CD4-positive, alpha-beta memory T cell (primary cell): ENCODE measurements around the gene PIGU. TPM values are rescaled to one million over a fixed set of nuclear protein-coding genes. Genes with fewer than 3 reads are reported as not detected.
A peak's percentile ranks its signal among the peaks of the same experiment; 100 is the strongest.

Source experiments
- CTCF ChIA-PET: fragments of 350-600 bp; sonication (Branson Sonifier 250); formaldehyde crosslinking; loops from one replicate; lab custom pipeline; 2021; ENCODE audit warnings: inconsistent platforms; ENCODE audit not compliant: partially characterized antibody; lab: Charles Lee
- POLR2A ChIA-PET: fragments of 350-600 bp; sonication (Branson Sonifier 250); formaldehyde crosslinking; loops from one replicate; lab custom pipeline; 2021; ENCODE audit not compliant: partially characterized antibody; lab: Charles Lee
- DNase-seq, 5 donors: peaks; one replicate each; pipeline versions ENCODE4 v3.0.0 to v3.0.0-alpha.2; 2020 to 2022; ENCODE audit warnings: mixed read lengths in 1 of 5
- H3K27ac ChIP-seq: one replicate; pipeline ENCODE4 v1.7.0; 2013; ENCODE audit warnings: low read depth, low read length
- H3K27me3 ChIP-seq: 2 replicates; pipeline ENCODE4 v1.7.0; 2013; ENCODE audit warnings: mild to moderate bottlenecking, low read length, moderate library complexity; ENCODE audit not compliant: insufficient read depth
- H3K36me3 ChIP-seq: 2 replicates; pipeline ENCODE4 v1.7.0; 2013; ENCODE audit warnings: mild to moderate bottlenecking, low read length, moderate library complexity; ENCODE audit not compliant: insufficient read depth
- H3K4me1 ChIP-seq: 2 replicates; pipeline ENCODE4 v1.7.0; 2013; ENCODE audit warnings: mild to moderate bottlenecking, low read length, moderate library complexity; ENCODE audit not compliant: insufficient read depth
- H3K4me3 ChIP-seq, 2 donors: one replicate each; pipeline ENCODE4 v1.7.0; 2013; ENCODE audit warnings: low read length in 2 of 2, mild to moderate bottlenecking in 1 of 2
- H3K9me3 ChIP-seq, 2 donors: one replicate each; pipeline ENCODE4 v1.7.0; 2013; ENCODE audit warnings: low read length in 2 of 2, control low read depth in 1 of 2; ENCODE audit not compliant: control insufficient read depth in 1 of 2
- H3K27ac Mint-ChIP-seq, 7 donors: one replicate each; pipeline ENCODE4 v1.8.0; 2020 to 2021; ENCODE audit warnings: mixed read lengths in 7 of 7, mild to moderate bottlenecking in 6 of 7, inconsistent platforms in 3 of 7, moderate library complexity in 3 of 7
- H3K27me3 Mint-ChIP-seq, 2 donors: one replicate each; pipeline ENCODE4 v1.8.0; 2020 to 2021; ENCODE audit warnings: mixed read lengths in 2 of 2
- H3K36me3 Mint-ChIP-seq, 2 donors: one replicate each; pipeline ENCODE4 v1.8.0; 2020 to 2021; ENCODE audit warnings: mixed read lengths in 2 of 2, inconsistent platforms in 1 of 2, mild to moderate bottlenecking in 1 of 2
- H3K4me1 Mint-ChIP-seq, 4 donors: one replicate each; pipeline ENCODE4 v1.8.0; 2020 to 2021; ENCODE audit warnings: mixed read lengths in 4 of 4, mild to moderate bottlenecking in 1 of 4
- H3K4me3 Mint-ChIP-seq, 8 donors: one replicate each; pipeline ENCODE4 v1.8.0; 2020 to 2021; ENCODE audit warnings: mixed read lengths in 8 of 8, mild to moderate bottlenecking in 7 of 8, moderate library complexity in 6 of 8, inconsistent platforms in 3 of 8
- H3K9me3 Mint-ChIP-seq, 8 donors: one replicate each; pipeline ENCODE4 v1.8.0; 2020 to 2021; ENCODE audit warnings: mixed read lengths in 8 of 8, mild to moderate bottlenecking in 5 of 8, inconsistent platforms in 3 of 8, moderate library complexity in 1 of 8
- intact Hi-C: fragments of 100-400 bp; cut with micrococcal nuclease; formaldehyde crosslinking; loops from one replicate; pipeline ENCODE4 v1.15.1; 2023
- polyA plus RNA-seq, 2 donors: library from polyadenylated mRNA; unstranded; fragments of 300-500 nt; fragmentation: Illumina TruSeq; gene quantifications; one replicate each; pipeline ENCODE4 v1.2.3, GENCODE V29; 2021
- total RNA-seq, 2 experiments: library from RNA; stranded (reverse); gene quantifications; one replicate each; pipeline ENCODE4 v1.2.3, GENCODE V29; 2021

Gene PIGU
- total and polyA plus RNA-seq, 4 experiments from 2014 or later, result 15.1 to 34.2 (median 21.1) TPM

- CTCF ChIA-PET, result interaction anchor here (0.8 to 8.8 kb wide), 3 partner anchors 11 to 591 kb away, joined by 3 to 148 read pairs (median 4); partner anchors contain the start of gene EIF2S2
- POLR2A ChIA-PET, result interaction anchor here (0.9 to 3.4 kb wide), 3 partner anchors 12 to 187 kb away, joined by 3 to 34 read pairs (median 4); partner anchors contain the start of genes DYNLRB1 and PIGU
- no peaks in the 10 kb centered on the region for H3K27me3 ChIP-seq
- H3K9me3 ChIP-seq, result no peaks in the 10 kb centered on the region
- H3K36me3 Mint-ChIP-seq, result peaks cover 0 to 8% of the 10 kb centered on the region in 2 donors
- H3K4me1 Mint-ChIP-seq, result peaks cover 11 to 42% (median 18%) of the 10 kb centered on the region in 4 donors
- H3K36me3 ChIP-seq, result no peaks in the 10 kb centered on the region
- no peaks in the 10 kb centered on the region for H3K27me3 Mint-ChIP-seq
- H3K4me3 ChIP-seq, result peak overlapping the region; percentile 56 to 64
- peak overlapping the region; percentile 90 for H3K27ac ChIP-seq
- peak overlapping the region; percentile 94 to 100 (median 97) for H3K27ac Mint-ChIP-seq
- peak in 2 of 5 donors; percentile 32 for DNase-seq
- intact Hi-C loops, result loop anchor here (1.0 kb wide), 2 partner anchors 26 to 400 kb away; partner anchors contain the start of genes AHCY and PIGU
- peaks cover 0 to 3% (median 0%) of the 10 kb centered on the region in 8 donors for H3K9me3 Mint-ChIP-seq
- H3K4me1 ChIP-seq, result peaks cover 20% of the 10 kb centered on the region
- H3K4me3 Mint-ChIP-seq, result peak overlapping the region; percentile 88 to 97 (median 94)
Observed at GRCh38 chr20:34703424-34704176, 26.7 kb upstream of the PIGU start.

- Mint-ChIP-seq H3K4me3 (peak overlapping the region; percentile 88 to 97 (median 94)), H3K27me3 (no peaks in the 10 kb centered on the region), H3K36me3 (peaks cover 0 to 8% of the 10 kb centered on the region in 2 donors), H3K9me3 (peaks cover 0 to 2% (median 0%) of the 10 kb centered on the region in 8 donors), H3K27ac (peak overlapping the region; percentile 94 to 100 (median 97)), H3K4me1 (peaks cover 9 to 37% (median 15%) of the 10 kb centered on the region in 4 donors)
- Histone ChIP-seq H3K4me3 (no peak overlapping the region), H3K27me3 (no peaks in the 10 kb centered on the region), H3K27ac (no peak overlapping the region), H3K9me3 (no peaks in the 10 kb centered on the region), H3K4me1 (peaks cover 16% of the 10 kb centered on the region), H3K36me3 (no peaks in the 10 kb centered on the region)
- CTCF ChIA-PET, result interaction anchor here (0.7 to 8.8 kb wide), 3 partner anchors 11 to 390 kb away, joined by 3 to 148 read pairs (median 4); no protein-coding TSS in a partner anchor
- DNase-seq, result no peak
- intact Hi-C loops, result no loop called here
- POLR2A ChIA-PET, result interaction anchor here (1.6 to 3.4 kb wide), 2 partner anchors 26 to 187 kb away, joined by 4 to 34 read pairs; partner anchors contain the start of genes DYNLRB1 and PIGU
Observed at GRCh38 chr20:34703061-34703423, 26.1 kb upstream of the PIGU start.

GRCh38 chr20:34701405-34702085, 24.7 kb upstream of the PIGU start:
- Mint-ChIP-seq H3K27me3 (no peaks in the 10 kb centered on the region), H3K9me3 (peaks cover 0 to 2% (median 0%) of the 10 kb centered on the region in 8 donors), H3K4me1 (peaks cover 9 to 35% (median 15%) of the 10 kb centered on the region in 4 donors), H3K4me3 (peak overlapping the region in 1 of 8 donors; percentile 32), H3K27ac (peak overlapping the region in 4 of 7 donors; percentile 27 to 94 (median 79)), H3K36me3 (peaks cover 0 to 8% of the 10 kb centered on the region in 2 donors)
- ChIA-PET POLR2A (no interaction called here), CTCF (no interaction called here)
- no peaks in the 10 kb centered on the region for H3K36me3 ChIP-seq
- no peaks in the 10 kb centered on the region for H3K27me3 ChIP-seq
- intact Hi-C loops, result no loop called here
- peaks cover 16% of the 10 kb centered on the region for H3K4me1 ChIP-seq
- DNase-seq, result no peak
- no peak overlapping the region for H3K27ac ChIP-seq
- no peaks in the 10 kb centered on the region for H3K9me3 ChIP-seq
- no peak overlapping the region for H3K4me3 ChIP-seq

GRCh38 chr20:34693414-34693813, 16.5 kb upstream of the PIGU start:
- Histone ChIP-seq H3K27me3 (no peaks in the 10 kb centered on the region), H3K4me1 (no peaks in the 10 kb centered on the region), H3K4me3 (no peak overlapping the region), H3K27ac (no peak overlapping the region), H3K36me3 (no peaks in the 10 kb centered on the region), H3K9me3 (no peaks in the 10 kb centered on the region)
- no peak overlapping the region for H3K27ac Mint-ChIP-seq
- no peak for DNase-seq
- H3K27me3 Mint-ChIP-seq, result peaks cover 2 to 3% of the 10 kb centered on the region in 2 donors
- H3K36me3 Mint-ChIP-seq, result no peaks in the 10 kb centered on the region
- H3K9me3 Mint-ChIP-seq, result no peaks in the 10 kb centered on the region
- ChIA-PET CTCF (no interaction called here), POLR2A (no interaction called here)
- intact Hi-C loops, result no loop called here
- no peak overlapping the region for H3K4me3 Mint-ChIP-seq
- no peaks in the 10 kb centered on the region for H3K4me1 Mint-ChIP-seq

GRCh38 chr20:34691838-34692237, 14.9 kb upstream of the PIGU start:
- H3K27me3 ChIP-seq, result no peaks in the 10 kb centered on the region
- DNase-seq, result no peak
- H3K36me3 Mint-ChIP-seq, result no peaks in the 10 kb centered on the region
- H3K36me3 ChIP-seq, result no peaks in the 10 kb centered on the region
- H3K27ac ChIP-seq, result no peak overlapping the region
- no peaks in the 10 kb centered on the region for H3K9me3 Mint-ChIP-seq
- no peak overlapping the region for H3K4me3 ChIP-seq
- no peaks in the 10 kb centered on the region for H3K4me1 ChIP-seq
- H3K27me3 Mint-ChIP-seq, result peaks cover 2 to 3% of the 10 kb centered on the region in 2 donors
- H3K4me3 Mint-ChIP-seq, result no peak overlapping the region
- no peaks in the 10 kb centered on the region for H3K4me1 Mint-ChIP-seq
- ChIA-PET CTCF (interaction anchor here (1.1 to 1.6 kb wide), 2 partner anchors 9 to 16 kb away, joined by 3 read pairs; no protein-coding TSS in a partner anchor), POLR2A (no interaction called here)
- no peaks in the 10 kb centered on the region for H3K9me3 ChIP-seq
- intact Hi-C loops, result no loop called here
- H3K27ac Mint-ChIP-seq, result no peak overlapping the region

GRCh38 chr20:34689486-34689885, 12.6 kb upstream of the PIGU start:
- Mint-ChIP-seq H3K27ac (no peak overlapping the region), H3K9me3 (no peaks in the 10 kb centered on the region), H3K36me3 (no peaks in the 10 kb centered on the region), H3K4me3 (no peak overlapping the region), H3K27me3 (peaks cover 0 to 2% of the 10 kb centered on the region in 2 donors), H3K4me1 (no peaks in the 10 kb centered on the region)
- intact Hi-C loops, result no loop called here
- H3K9me3 ChIP-seq, result no peaks in the 10 kb centered on the region
- no peaks in the 10 kb centered on the region for H3K36me3 ChIP-seq
- H3K27me3 ChIP-seq, result no peaks in the 10 kb centered on the region
- POLR2A ChIA-PET, result interaction anchor here (0.6 kb wide), 1 partner anchor 12 kb away, joined by 3 read pairs; no protein-coding TSS in a partner anchor
- H3K4me1 ChIP-seq, result no peaks in the 10 kb centered on the region
- no peak for DNase-seq
- CTCF ChIA-PET, result interaction anchor here (0.8 kb wide), 1 partner anchor 18 kb away, joined by 4 read pairs; no protein-coding TSS in a partner anchor
- no peak overlapping the region for H3K4me3 ChIP-seq
- H3K27ac ChIP-seq, result no peak overlapping the region

GRCh38 chr20:34683667-34684066, 6.8 kb upstream of the PIGU start:
- POLR2A ChIA-PET, result no interaction called here
- DNase-seq, result no peak
- no peak overlapping the region for H3K4me3 ChIP-seq
- H3K36me3 ChIP-seq, result no peaks in the 10 kb centered on the region
- H3K9me3 ChIP-seq, result no peaks in the 10 kb centered on the region
- Mint-ChIP-seq H3K9me3 (no peaks in the 10 kb centered on the region), H3K27me3 (no peaks in the 10 kb centered on the region), H3K4me3 (no peak overlapping the region), H3K36me3 (no peaks in the 10 kb centered on the region), H3K27ac (no peak overlapping the region), H3K4me1 (peaks cover 0 to 1% (median under 1%) of the 10 kb centered on the region in 4 donors)
- H3K4me1 ChIP-seq, result no peaks in the 10 kb centered on the region
- no peak overlapping the region for H3K27ac ChIP-seq
- CTCF ChIA-PET, result interaction anchor here (1.0 kb wide), 1 partner anchor 24 kb away, joined by 3 read pairs; no protein-coding TSS in a partner anchor
- intact Hi-C loops, result no loop called here
- no peaks in the 10 kb centered on the region for H3K27me3 ChIP-seq
